Motor neuron (in vitro differentiated cells): ENCODE measurements around the gene CCSAP. TPM values are rescaled to one million over a fixed set of nuclear protein-coding genes. Genes with fewer than 3 reads are reported as not detected.
"Not testable (repeated sequence)": the region's sequence is repeated elsewhere in the genome, so short reads cannot be mapped to it uniquely, and the experiment has no call there.

Experiments used
- ATAC-seq, 8 experiments: fragments of 200-7000 bp; cut with Tn5 transposase; replicated peaks in 6 of 8; 2 replicates each; pipeline ENCODE4 v1.8.0; 2021; ENCODE audit warnings: mild to moderate bottlenecking in 8 of 8, moderate library complexity in 8 of 8
- H3K27ac ChIP-seq, 2 donors: fragments of 250-450 bp; sonication (Bioruptor Pico); 2 replicates each; pipeline ENCODE4 v1.9.0; 2021; ENCODE audit warnings: antibody characterized with exemption in 2 of 2, mild to moderate bottlenecking in 2 of 2, moderate library complexity in 1 of 2
- H3K4me1 ChIP-seq, 2 donors: fragments of 250-450 bp; sonication (Bioruptor Pico); replicated peaks in 1 of 2; 2 replicates each; pipeline ENCODE4 v1.6.1; 2021; ENCODE audit warnings: antibody characterized with exemption in 2 of 2, mild to moderate bottlenecking in 2 of 2, moderate library complexity in 1 of 2
- H3K4me3 ChIP-seq, 5 donors: fragments of 250-450 bp; sonication (Bioruptor Pico); 2 replicates each; pipeline ENCODE4 v1.9.0; 2021; ENCODE audit warnings: antibody characterized with exemption in 5 of 5, mild to moderate bottlenecking in 5 of 5, moderate library complexity in 4 of 5
- WGBS, 10 experiments: fragments of 450-650 bp; shearing (Covaris generic); methylation state at CpG; one replicate each; pipeline ENCODE4 v1.0.0; 2022; 5-methylcytosine and 5-hydroxymethylcytosine counted together
- in situ Hi-C, 9 experiments: fragments of 400-800 bp; cut with MboI; loops; one replicate each; pipeline ENCODE4 v1.15.0; 2021; ENCODE audit warnings: low sequenced_read_pairs in 9 of 9, low pct_unique_long_range_greater_than_20kb in 2 of 9; ENCODE audit not compliant: unreplicated experiment in 9 of 9
- total RNA-seq, 8 experiments: library from RNA; unstranded; fragments of 300-600 nt; gene quantifications; 2 replicates each; pipeline versions ENCODE4 v1.2.3 to v1.2.4, GENCODE V29; 2022

CCSAP gene
- total RNA-seq, 8 experiments from 2014 or later = 1.5 to 29.5 (median 18.1) TPM

GRCh38 chr1:229309074-229309473, 33.8 kb downstream of the CCSAP start:
- ATAC-seq = no peak
- Histone ChIP-seq H3K27ac (no peak overlapping the region), H3K4me1 (no peaks in the 10 kb centered on the region), H3K4me3 (no peak overlapping the region)
- in situ Hi-C loops = no loop called here
- WGBS, 10 experiments = 80 to 86% (median 83%) methylated on average over 1 of the region's 1 CpG; no CpG with 5 or more reads in 6 of the 10 experiments

- Histone ChIP-seq H3K4me3 (no peak overlapping the region), H3K27ac (no peak overlapping the region), H3K4me1 (no peaks in the 10 kb centered on the region)
- no peak for ATAC-seq
- 50 to 100% (median 87%) methylated on average over 1 to 2 of the region's 2 CpGs for WGBS, 10 experiments
- in situ Hi-C loops = no loop called here
Measured at GRCh38 chr1:229305392-229305791, 37.5 kb downstream of the CCSAP start.

- in situ Hi-C loops = no loop called here
- ATAC-seq = no peak
- Histone ChIP-seq H3K27ac (no peak overlapping the region), H3K4me1 (no peaks in the 10 kb centered on the region), H3K4me3 (no peak overlapping the region)
- WGBS, 10 experiments = 86 to 100% (median 98%) methylated on average over 1 to 4 of the region's 4 CpGs
Measured at GRCh38 chr1:229303855-229304254, 39.0 kb downstream of the CCSAP start.

GRCh38 chr1:229302740-229303139, 40.1 kb downstream of the CCSAP start:
- in situ Hi-C loops = no loop called here
- Histone ChIP-seq H3K4me3 (no peak overlapping the region), H3K27ac (no peak overlapping the region), H3K4me1 (no peaks in the 10 kb centered on the region)
- 83 to 100% (median 97%) methylated on average over 1 to 8 of the region's 8 CpGs; no CpG with 5 or more reads in 3 of the 10 experiments for WGBS, 10 experiments
- ATAC-seq = no peak

- no peak overlapping the region for H3K27ac ChIP-seq
- peaks cover 0 to 10% of the 10 kb centered on the region in 2 donors for H3K4me1 ChIP-seq
- 63 to 100% (median 98%) methylated on average over 1 to 6 of the region's 6 CpGs; no CpG with 5 or more reads in 1 of the 10 experiments for WGBS, 10 experiments
Measured at GRCh38 chr1:229300099-229300757, 42.6 kb downstream of the CCSAP start.

GRCh38 chr1:229298887-229299503, 43.9 kb downstream of the CCSAP start:
- Histone ChIP-seq H3K4me1 (peaks cover 0 to 10% of the 10 kb centered on the region in 2 donors), H3K4me3 (no peak overlapping the region), H3K27ac (no peak overlapping the region)
- 88 to 100% (median 94%) methylated on average over 1 to 5 of the region's 5 CpGs; no CpG with 5 or more reads in 1 of the 10 experiments for WGBS, 10 experiments
- in situ Hi-C loops = no loop called here
- peak in 1 of 8 experiments; percentile 6 for ATAC-seq

More at GRCh38 chr1:229300099-229300757, 42.6 kb downstream of the CCSAP start:
- no peak for ATAC-seq
- in situ Hi-C loops = no loop called here
- no peak overlapping the region for H3K4me3 ChIP-seq

- in situ Hi-C loops = no loop called here
- Histone ChIP-seq H3K4me3 (no peak overlapping the region), H3K4me1 (peaks cover 0 to 10% of the 10 kb centered on the region in 2 donors), H3K27ac (no peak overlapping the region)
- ATAC-seq = no peak
Measured at GRCh38 chr1:229298420-229298819, 44.4 kb downstream of the CCSAP start.

GRCh38 chr1:229297746-229298145, 45.1 kb downstream of the CCSAP start:
- no peak overlapping the region for H3K4me3 ChIP-seq
- in situ Hi-C loops = no loop called here
- no peak overlapping the region for H3K27ac ChIP-seq
- peaks cover 0 to 10% of the 10 kb centered on the region in 2 donors for H3K4me1 ChIP-seq
- ATAC-seq = no peak
- 79 to 100% (median 94%) methylated on average over 1 of the region's 1 CpG; no CpG with 5 or more reads in 1 of the 10 experiments for WGBS, 10 experiments

- peak in 7 of 8 experiments; percentile 80 to 95 (median 94) for ATAC-seq
- H3K4me1 ChIP-seq = peaks cover 0 to 10% of the 10 kb centered on the region in 2 donors
- in situ Hi-C loops = no loop called here
- H3K27ac ChIP-seq = no peak overlapping the region
- H3K4me3 ChIP-seq = no peak overlapping the region
- 83 to 100% (median 96%) methylated on average over 1 to 3 of the region's 3 CpGs; no CpG with 5 or more reads in 5 of the 10 experiments for WGBS, 10 experiments
Measured at GRCh38 chr1:229296541-229296941, 46.3 kb downstream of the CCSAP start.

- Histone ChIP-seq H3K4me1 (peaks cover 0 to 10% of the 10 kb centered on the region in 2 donors), H3K4me3 (no peak overlapping the region), H3K27ac (no peak overlapping the region)
- 97 to 100% (median 100%) methylated on average over 1 to 10 of the region's 11 CpGs; no CpG with 5 or more reads in 5 of the 10 experiments for WGBS, 10 experiments
- ATAC-seq = no peak
- in situ Hi-C loops = no loop called here
Measured at GRCh38 chr1:229295745-229296144, 47.1 kb downstream of the CCSAP start.

- Histone ChIP-seq H3K27ac (no peak overlapping the region), H3K4me1 (peaks cover 0 to 10% of the 10 kb centered on the region in 2 donors), H3K4me3 (no peak overlapping the region)
- ATAC-seq = no peak
- in situ Hi-C loops = no loop called here
- WGBS, 10 experiments = 77 to 96% (median 92%) methylated on average over 2 to 10 of the region's 10 CpGs; no CpG with 5 or more reads in 4 of the 10 experiments
Measured at GRCh38 chr1:229293528-229294204, 49.2 kb downstream of the CCSAP start.

- H3K4me3 ChIP-seq, in situ Hi-C loops, H3K4me1 ChIP-seq, H3K27ac ChIP-seq, ATAC-seq: not testable (repeated sequence)
- 83 to 100% (median 100%) methylated on average over 1 to 2 of the region's 4 CpGs; no CpG with 5 or more reads in 2 of the 10 experiments for WGBS, 10 experiments
Measured at GRCh38 chr1:229291686-229292085, 51.2 kb downstream of the CCSAP start.

GRCh38 chr1:229288516-229288915, 54.3 kb downstream of the CCSAP start:
- ATAC-seq = no peak
- in situ Hi-C loops = no loop called here
- Histone ChIP-seq H3K27ac (no peak overlapping the region), H3K4me3 (no peak overlapping the region), H3K4me1 (no peaks in the 10 kb centered on the region)
- WGBS, 10 experiments = 75 to 100% (median 100%) methylated on average over 1 of the region's 1 CpG
